Endothelial cell of umbilical vein (primary cell): ENCODE measurements around the gene UBXN2A. TPM values are rescaled to one million over a fixed set of nuclear protein-coding genes. Genes with fewer than 3 reads are reported as not detected.

Experiments
- BruUV-seq: library from RNA; stranded (reverse); fragments of 400-500 nt; replicated peaks from 2 replicates; lab custom pipeline; 2021; lab: Mats Ljungman, UMichigan
- CTCF ChIA-PET: fragments of 300-600, 350-600 bp; sonication (Branson Sonifier 250); formaldehyde crosslinking; loops from one replicate; lab custom pipeline; 2021; ENCODE audit warnings: antibody characterized with exemption, inconsistent platforms; lab: Charles Lee
- POLR2A ChIA-PET: fragments of 300-600, 350-600 bp; sonication (Branson Sonifier 250); formaldehyde crosslinking; loops from one replicate; lab custom pipeline; 2021; ENCODE audit warnings: antibody characterized with exemption, inconsistent platforms; lab: Charles Lee
- DNase-seq: peaks from one replicate; pipeline ENCODE4 v3.0.0-alpha.2; 2011; ENCODE audit warnings: low read depth, low spot score
- FAIRE-seq: peaks from 2 replicates; lab custom pipeline; 2011; peaks lifted over from hg19 to GRCh38; lab: Jason Lieb, UNC
- H2AFZ ChIP-seq: 2 replicates; pipeline ENCODE4 v1.6.0; 2012; ENCODE audit warnings: low read depth, low read length, control low read depth, inconsistent platforms
- H3K27ac ChIP-seq: 2 replicates; pipeline ENCODE4 v1.5.1; 2011; ENCODE audit warnings: low read depth, mild to moderate bottlenecking, control low read depth, low read length, moderate library complexity; ENCODE audit not compliant: insufficient read depth
- H3K27me3 ChIP-seq, 2 experiments: 2 replicates each; pipeline versions ENCODE4 v1.6.0 to v1.6.1; 2011; ENCODE audit warnings: low read length in 2 of 2, mixed read lengths in 1 of 2; ENCODE audit not compliant: control insufficient read depth in 2 of 2, insufficient read depth in 2 of 2
- H3K36me3 ChIP-seq, 2 experiments: 2 replicates in 1 of 2; 3 replicates in 1 of 2; pipeline ENCODE4 v1.5.1; 2011; ENCODE audit warnings: low read length in 2 of 2, mild to moderate bottlenecking in 1 of 2, moderate library complexity in 1 of 2; ENCODE audit not compliant: control insufficient read depth in 2 of 2, insufficient read depth in 2 of 2; ENCODE audit errors: extremely low read depth in 1 of 2
- H3K4me1 ChIP-seq: 3 replicates; pipeline ENCODE4 v1.5.1; 2011; ENCODE audit warnings: mild to moderate bottlenecking, low read length; ENCODE audit not compliant: control insufficient read depth, insufficient read depth; ENCODE audit errors: extremely low read depth
- H3K4me2 ChIP-seq: 2 replicates; pipeline ENCODE4 v1.6.1; 2011; ENCODE audit warnings: low read length, control low read depth, mixed read lengths; ENCODE audit not compliant: insufficient read depth
- H3K4me3 ChIP-seq, 3 experiments: fragments of 200-600 bp in 1 of 3; sonication (generic), shearing (Covaris generic) in 1 of 3; replicated peaks in 1 of 3; 2 replicates each; pipeline ENCODE4 v1.5.1; 2011 to 2016; ENCODE audit warnings: control low read depth in 3 of 3, low read length in 3 of 3, mild to moderate bottlenecking in 2 of 3, inconsistent platforms in 1 of 3, low read depth in 1 of 3, moderate library complexity in 1 of 3; ENCODE audit not compliant: insufficient read depth in 1 of 3
- H3K79me2 ChIP-seq: 2 replicates; pipeline ENCODE4 v1.6.0; 2012; ENCODE audit warnings: low read length, inconsistent platforms; ENCODE audit not compliant: control insufficient read depth, insufficient read depth
- H3K9ac ChIP-seq: replicated peaks from 2 replicates; pipeline ENCODE3; 2011; ENCODE audit warnings: low read length, control low read depth; ENCODE audit not compliant: insufficient read depth; ENCODE audit errors: extremely low read depth
- H3K9me1 ChIP-seq: replicated peaks from 3 replicates; pipeline ENCODE4 v1.6.0; 2011; ENCODE audit warnings: mild to moderate bottlenecking, low read length; ENCODE audit not compliant: control insufficient read depth, insufficient read depth; ENCODE audit errors: extremely low read depth
- H3K9me3 ChIP-seq: replicated peaks from 2 replicates; pipeline ENCODE4 v1.5.1; 2012; ENCODE audit warnings: low read length, inconsistent platforms; ENCODE audit not compliant: control insufficient read depth, insufficient read depth
- H4K20me1 ChIP-seq: replicated peaks from 2 replicates; pipeline ENCODE3; 2011; ENCODE audit warnings: mild to moderate bottlenecking, low read length; ENCODE audit not compliant: control insufficient read depth, insufficient read depth; ENCODE audit errors: extremely low read depth
- CTCF ChIP-seq, 2 donors: IDR thresholded peaks; 1 replicate in 1 of 2; 2 replicates in 1 of 2; pipeline ENCODE4 v1.5.1; 2011; ENCODE audit warnings: low read length in 2 of 2, mild to moderate bottlenecking in 2 of 2, moderate library complexity in 2 of 2, control low read depth in 1 of 2, inconsistent platforms in 1 of 2, low read depth in 1 of 2; ENCODE audit not compliant: insufficient read depth in 1 of 2; ENCODE audit errors: extremely low read depth in 1 of 2
- EZH2 ChIP-seq: IDR thresholded peaks from 2 replicates; pipeline ENCODE4 v1.6.1; 2012; ENCODE audit warnings: borderline replicate concordance, low read depth, mild to moderate bottlenecking, moderate library complexity, low read length, inconsistent platforms; ENCODE audit not compliant: severe bottlenecking
- FOS ChIP-seq: IDR thresholded peaks from 2 replicates; pipeline ENCODE4 v1.6.1; 2011; ENCODE audit warnings: mild to moderate bottlenecking, low read length, moderate library complexity, borderline replicate concordance; ENCODE audit not compliant: insufficient read depth
- MAX ChIP-seq: IDR thresholded peaks from 2 replicates; pipeline ENCODE4 v1.6.1; 2011; ENCODE audit not compliant: insufficient read depth, insufficient read length
- MYC ChIP-seq: IDR thresholded peaks from one replicate; pipeline ENCODE4 v1.6.1; 2011; ENCODE audit warnings: mild to moderate bottlenecking, low read depth, low read length
- POLR2AphosphoS5 ChIP-seq: IDR thresholded peaks from 2 replicates; pipeline ENCODE4 v1.6.1; 2012; ENCODE audit warnings: low read depth, mild to moderate bottlenecking, control low read depth, low read length, moderate library complexity; ENCODE audit not compliant: insufficient read depth
- dilution Hi-C: fragments of 300-500 bp; cut with MboI; formaldehyde crosslinking; loops from one replicate; pipeline ENCODE4 v1.15.0; 2019; ENCODE audit warnings: low sequenced_read_pairs; ENCODE audit not compliant: extremely low pct_ligation_motif_present
- intact Hi-C: fragments of 100-400 bp; cut with micrococcal nuclease; formaldehyde crosslinking; loops from one replicate; pipeline ENCODE4 v1.10.0; 2022
- polyA plus RNA-seq, 4 experiments: library from polyadenylated mRNA; depleted of rRNA in 3 of 4; stranded (reverse) in 3 of 4; unstranded in 1 of 4; fragments of >200 nt; gene quantifications; 2 replicates each; pipeline versions ENCODE4 v1.2.1 to v1.2.3, GENCODE V29; 2011 to 2012; ENCODE audit warnings: missing spikeins in 1 of 4
- total RNA-seq: library from RNA; stranded (reverse); gene quantifications from 2 replicates; pipeline ENCODE4 v1.2.3, GENCODE V29; 2021

UBXN2A gene
- total and polyA plus RNA-seq, 2 donors (not counting 3 experiments of a cell fraction or from before 2014, with no cell fraction given), result 3.6 to 19.0 TPM

- H2AFZ ChIP-seq, result no peak overlapping the region
- CTCF ChIA-PET, result no interaction called here
- FAIRE-seq (no peak), DNase-seq (no peak)
- no peaks in the 10 kb centered on the region for H3K36me3 ChIP-seq
- no peak for TF ChIP-seq FOS
- no peak for TF ChIP-seq POLR2AphosphoS5
- TF ChIP-seq CTCF (IDR thresholded peaks at IDR 0.05; ENCODE audit: extremely low read depth in 1 of 2, insufficient read depth in 1 of 2, low read depth in 1 of 2, low read length in 2 of 2), result no peak
- TF ChIP-seq EZH2, result no peak
- TF ChIP-seq MAX, result no peak
- TF ChIP-seq MYC, result no peak
- H3K4me3 ChIP-seq, result no peak overlapping the region
- dilution Hi-C loops (no loop called here), intact Hi-C loops (no loop called here)
- no peak overlapping the region for H3K27ac ChIP-seq
- BruUV-seq, result no TSS peak
- POLR2A ChIA-PET, result no interaction called here
- H3K4me2 ChIP-seq, result no peak overlapping the region
- no peak overlapping the region for H3K9ac ChIP-seq
- H3K27me3 ChIP-seq, result no peaks in the 10 kb centered on the region
- H3K4me1 ChIP-seq, result no peaks in the 10 kb centered on the region
- H3K79me2 ChIP-seq, result no peaks in the 10 kb centered on the region
- H3K9me1 ChIP-seq, result no peaks in the 10 kb centered on the region
- no peaks in the 10 kb centered on the region for H4K20me1 ChIP-seq
- H3K9me3 ChIP-seq, result no peaks in the 10 kb centered on the region
Observed at GRCh38 chr2:23967846-23968245, 27.6 kb downstream of the UBXN2A start.
